ENCODE data around the gene PAK6. TPM values are rescaled to one million over a fixed set of nuclear protein-coding genes. Genes with fewer than 3 reads are reported as not detected.

Gene PAK6
- total and polyA plus RNA-seq, 4 donors: 0.05 to 0.17 (median 0.10) TPM

DNA sequence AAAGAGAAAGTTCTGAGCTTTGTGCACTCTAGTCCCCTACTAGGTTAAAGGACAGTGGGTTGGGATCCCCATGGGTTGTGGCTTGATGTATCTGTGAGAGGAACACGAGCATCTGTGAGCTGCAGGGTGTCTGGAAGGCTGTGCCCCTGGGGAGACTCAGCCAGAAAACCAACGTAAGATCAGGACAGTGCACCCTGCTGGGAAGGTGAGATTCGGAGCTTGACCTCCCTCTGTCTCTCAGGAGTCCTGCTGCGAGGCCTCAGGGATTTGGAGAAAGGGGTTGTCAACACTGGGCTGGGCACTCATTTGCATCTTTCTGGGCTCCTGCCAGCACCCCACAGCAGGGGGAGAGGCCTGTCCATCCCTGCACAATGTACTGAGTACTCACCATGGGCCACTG, 28.8 kb downstream of the PAK6 start:
- Histone ChIP-seq H3K4me1 (ENCODE audit: control insufficient read depth in 4 of 4, insufficient read depth in 4 of 4, low read length in 3 of 4) (peaks cover 7 to 15% (median 10%) of the 10 kb centered on the region in 4 donors), H3K27me3 (ENCODE audit: control insufficient read depth in 4 of 4, insufficient read depth in 4 of 4, low read length in 3 of 4) (no peaks in the 10 kb centered on the region), H3K4me3 (ENCODE audit: low read depth in 1 of 3, low read length in 3 of 3) (no peak overlapping the region), H3K27ac (ENCODE audit: low read depth in 1 of 2, low read length in 2 of 2) (no peak overlapping the region), H3K36me3 (ENCODE audit: control insufficient read depth in 4 of 4, insufficient read depth in 3 of 4, low read depth in 1 of 4, low read length in 3 of 4) (no peaks in the 10 kb centered on the region), H3K9me3 (ENCODE audit: control insufficient read depth in 4 of 4, low read length in 3 of 4) (no peaks in the 10 kb centered on the region), H3K9ac (ENCODE audit: low read depth in 1 of 2, low read length in 2 of 2) (no peak overlapping the region)
- DNase-seq (ENCODE audit: low spot score): no peak
- 90% methylated on average over 4 of the region's 4 CpGs for WGBS
- TF ChIP-seq TAF1 (conservative IDR thresholded peaks at IDR 0.05): no peak
- TF ChIP-seq SP1 (IDR thresholded peaks at IDR 0.05): no peak
- no peak for TF ChIP-seq HNF4G (IDR thresholded peaks at IDR 0.05)
- no peak for TF ChIP-seq FOXA1 (IDR thresholded peaks at IDR 0.05)
- TF ChIP-seq FOXA2 (IDR thresholded peaks at IDR 0.05): no peak
- no peak for TF ChIP-seq NR2F2 (IDR thresholded peaks at IDR 0.05)
- no peak for TF ChIP-seq EGR1 (IDR thresholded peaks at IDR 0.05; ENCODE audit: low read depth in 2 of 2)
- no peak for TF ChIP-seq JUND (IDR thresholded peaks at IDR 0.05)

DNA sequence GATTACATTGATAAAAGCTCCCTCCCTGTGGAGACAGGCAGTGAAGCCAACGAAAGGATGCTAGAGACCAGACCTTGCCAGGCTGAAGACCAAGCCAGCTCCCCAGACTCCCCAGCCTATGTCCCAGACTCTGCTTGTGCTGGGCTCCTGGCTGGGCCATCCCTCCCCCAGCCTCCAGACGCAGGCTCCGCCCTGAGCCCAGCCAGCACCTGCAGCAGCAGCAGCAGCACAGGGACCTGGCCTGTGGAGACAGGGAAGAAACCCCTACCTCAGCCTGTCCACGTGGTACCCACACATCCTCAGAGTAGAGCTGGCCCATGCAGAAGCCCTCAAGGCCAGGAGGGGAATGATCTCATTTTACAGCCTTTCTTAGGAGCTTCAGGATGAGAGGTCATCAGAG, 30.7 kb downstream of the PAK6 start:
- H3K9me3 ChIP-seq (ENCODE audit: control insufficient read depth in 4 of 4, low read length in 3 of 4): no peaks in the 10 kb centered on the region
- no peak overlapping the region for H3K4me3 ChIP-seq (ENCODE audit: low read depth in 1 of 3, low read length in 3 of 3)
- no peaks in the 10 kb centered on the region for H3K27me3 ChIP-seq (ENCODE audit: control insufficient read depth in 4 of 4, insufficient read depth in 4 of 4, low read length in 3 of 4)
- H3K4me1 ChIP-seq (ENCODE audit: control insufficient read depth in 4 of 4, insufficient read depth in 4 of 4, low read length in 3 of 4): peaks cover 7 to 15% (median 10%) of the 10 kb centered on the region in 4 donors
- no peak overlapping the region for H3K27ac ChIP-seq (ENCODE audit: low read depth in 1 of 2, low read length in 2 of 2)
- H3K9ac ChIP-seq (ENCODE audit: low read depth in 1 of 2, low read length in 2 of 2): no peak overlapping the region
- no peak for TF ChIP-seq NR2F2 (IDR thresholded peaks at IDR 0.05)
- no peak for TF ChIP-seq FOXA2 (IDR thresholded peaks at IDR 0.05)
- no peak for TF ChIP-seq FOXA1 (IDR thresholded peaks at IDR 0.05)
- TF ChIP-seq, protein P1, sequence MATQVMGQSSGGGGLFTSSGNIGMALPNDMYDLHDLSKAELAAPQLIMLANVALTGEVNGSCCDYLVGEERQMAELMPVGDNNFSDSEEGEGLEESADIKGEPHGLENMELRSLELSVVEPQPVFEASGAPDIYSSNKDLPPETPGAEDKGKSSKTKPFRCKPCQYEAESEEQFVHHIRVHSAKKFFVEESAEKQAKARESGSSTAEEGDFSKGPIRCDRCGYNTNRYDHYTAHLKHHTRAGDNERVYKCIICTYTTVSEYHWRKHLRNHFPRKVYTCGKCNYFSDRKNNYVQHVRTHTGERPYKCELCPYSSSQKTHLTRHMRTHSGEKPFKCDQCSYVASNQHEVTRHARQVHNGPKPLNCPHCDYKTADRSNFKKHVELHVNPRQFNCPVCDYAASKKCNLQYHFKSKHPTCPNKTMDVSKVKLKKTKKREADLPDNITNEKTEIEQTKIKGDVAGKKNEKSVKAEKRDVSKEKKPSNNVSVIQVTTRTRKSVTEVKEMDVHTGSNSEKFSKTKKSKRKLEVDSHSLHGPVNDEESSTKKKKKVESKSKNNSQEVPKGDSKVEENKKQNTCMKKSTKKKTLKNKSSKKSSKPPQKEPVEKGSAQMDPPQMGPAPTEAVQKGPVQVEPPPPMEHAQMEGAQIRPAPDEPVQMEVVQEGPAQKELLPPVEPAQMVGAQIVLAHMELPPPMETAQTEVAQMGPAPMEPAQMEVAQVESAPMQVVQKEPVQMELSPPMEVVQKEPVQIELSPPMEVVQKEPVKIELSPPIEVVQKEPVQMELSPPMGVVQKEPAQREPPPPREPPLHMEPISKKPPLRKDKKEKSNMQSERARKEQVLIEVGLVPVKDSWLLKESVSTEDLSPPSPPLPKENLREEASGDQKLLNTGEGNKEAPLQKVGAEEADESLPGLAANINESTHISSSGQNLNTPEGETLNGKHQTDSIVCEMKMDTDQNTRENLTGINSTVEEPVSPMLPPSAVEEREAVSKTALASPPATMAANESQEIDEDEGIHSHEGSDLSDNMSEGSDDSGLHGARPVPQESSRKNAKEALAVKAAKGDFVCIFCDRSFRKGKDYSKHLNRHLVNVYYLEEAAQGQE (IDR thresholded peaks at IDR 0.05): no peak
- TF ChIP-seq, protein P2, sequence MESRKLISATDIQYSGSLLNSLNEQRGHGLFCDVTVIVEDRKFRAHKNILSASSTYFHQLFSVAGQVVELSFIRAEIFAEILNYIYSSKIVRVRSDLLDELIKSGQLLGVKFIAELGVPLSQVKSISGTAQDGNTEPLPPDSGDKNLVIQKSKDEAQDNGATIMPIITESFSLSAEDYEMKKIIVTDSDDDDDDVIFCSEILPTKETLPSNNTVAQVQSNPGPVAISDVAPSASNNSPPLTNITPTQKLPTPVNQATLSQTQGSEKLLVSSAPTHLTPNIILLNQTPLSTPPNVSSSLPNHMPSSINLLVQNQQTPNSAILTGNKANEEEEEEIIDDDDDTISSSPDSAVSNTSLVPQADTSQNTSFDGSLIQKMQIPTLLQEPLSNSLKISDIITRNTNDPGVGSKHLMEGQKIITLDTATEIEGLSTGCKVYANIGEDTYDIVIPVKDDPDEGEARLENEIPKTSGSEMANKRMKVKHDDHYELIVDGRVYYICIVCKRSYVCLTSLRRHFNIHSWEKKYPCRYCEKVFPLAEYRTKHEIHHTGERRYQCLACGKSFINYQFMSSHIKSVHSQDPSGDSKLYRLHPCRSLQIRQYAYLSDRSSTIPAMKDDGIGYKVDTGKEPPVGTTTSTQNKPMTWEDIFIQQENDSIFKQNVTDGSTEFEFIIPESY (IDR thresholded peaks at IDR 0.05): no peak
- TF ChIP-seq, protein P3, sequence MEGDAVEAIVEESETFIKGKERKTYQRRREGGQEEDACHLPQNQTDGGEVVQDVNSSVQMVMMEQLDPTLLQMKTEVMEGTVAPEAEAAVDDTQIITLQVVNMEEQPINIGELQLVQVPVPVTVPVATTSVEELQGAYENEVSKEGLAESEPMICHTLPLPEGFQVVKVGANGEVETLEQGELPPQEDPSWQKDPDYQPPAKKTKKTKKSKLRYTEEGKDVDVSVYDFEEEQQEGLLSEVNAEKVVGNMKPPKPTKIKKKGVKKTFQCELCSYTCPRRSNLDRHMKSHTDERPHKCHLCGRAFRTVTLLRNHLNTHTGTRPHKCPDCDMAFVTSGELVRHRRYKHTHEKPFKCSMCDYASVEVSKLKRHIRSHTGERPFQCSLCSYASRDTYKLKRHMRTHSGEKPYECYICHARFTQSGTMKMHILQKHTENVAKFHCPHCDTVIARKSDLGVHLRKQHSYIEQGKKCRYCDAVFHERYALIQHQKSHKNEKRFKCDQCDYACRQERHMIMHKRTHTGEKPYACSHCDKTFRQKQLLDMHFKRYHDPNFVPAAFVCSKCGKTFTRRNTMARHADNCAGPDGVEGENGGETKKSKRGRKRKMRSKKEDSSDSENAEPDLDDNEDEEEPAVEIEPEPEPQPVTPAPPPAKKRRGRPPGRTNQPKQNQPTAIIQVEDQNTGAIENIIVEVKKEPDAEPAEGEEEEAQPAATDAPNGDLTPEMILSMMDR (IDR thresholded peaks at IDR 0.05; ENCODE audit: low read depth, low read length, missing input control): no peak
- TF ChIP-seq, protein P4, sequence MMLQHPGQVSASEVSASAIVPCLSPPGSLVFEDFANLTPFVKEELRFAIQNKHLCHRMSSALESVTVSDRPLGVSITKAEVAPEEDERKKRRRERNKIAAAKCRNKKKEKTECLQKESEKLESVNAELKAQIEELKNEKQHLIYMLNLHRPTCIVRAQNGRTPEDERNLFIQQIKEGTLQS (IDR thresholded peaks at IDR 0.05): no peak
- TF ChIP-seq SP1 (IDR thresholded peaks at IDR 0.05): no peak
- no peak for TF ChIP-seq EGR1 (IDR thresholded peaks at IDR 0.05; ENCODE audit: low read depth in 2 of 2)
- no peak for TF ChIP-seq YY1 (IDR thresholded peaks at IDR 0.05)
- TF ChIP-seq JUND (IDR thresholded peaks at IDR 0.05): no peak
- no peak for TF ChIP-seq RAD21 (IDR thresholded peaks at IDR 0.05)
- TF ChIP-seq HNF4A (conservative IDR thresholded peaks at IDR 0.05): no peak
- TF ChIP-seq RXRA (IDR thresholded peaks at IDR 0.05): no peak
- no peak for TF ChIP-seq HNF4G (IDR thresholded peaks at IDR 0.05)
- TF ChIP-seq GABPA (IDR thresholded peaks at IDR 0.05 in 1 of 2, conservative IDR thresholded peaks at IDR 0.05 in 1 of 2): no peak
- no peak for TF ChIP-seq TAF1 (conservative IDR thresholded peaks at IDR 0.05)
- TF ChIP-seq, protein P5, sequence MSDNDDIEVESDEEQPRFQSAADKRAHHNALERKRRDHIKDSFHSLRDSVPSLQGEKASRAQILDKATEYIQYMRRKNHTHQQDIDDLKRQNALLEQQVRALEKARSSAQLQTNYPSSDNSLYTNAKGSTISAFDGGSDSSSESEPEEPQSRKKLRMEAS (IDR thresholded peaks at IDR 0.05): no peak
- no peak for DNase-seq (ENCODE audit: low spot score)
- 92% methylated on average over 4 of the region's 4 CpGs for WGBS
- H3K36me3 ChIP-seq (ENCODE audit: control insufficient read depth in 4 of 4, insufficient read depth in 3 of 4, low read depth in 1 of 4, low read length in 3 of 4): no peaks in the 10 kb centered on the region

All from liver (tissue), 9 donors.